ENCODE data around the gene PREX1. TPM values are rescaled to one million over a fixed set of nuclear protein-coding genes. Genes with fewer than 3 reads are reported as not detected.
"Not testable (repeated sequence)": the region's sequence is repeated elsewhere in the genome, so short reads cannot be mapped to it uniquely, and the experiment has no call there.

PREX1 gene
- polyA plus RNA-seq, 12 donors = 14.1 to 28.3 (median 19.9) TPM; not detected in 1

DNA sequence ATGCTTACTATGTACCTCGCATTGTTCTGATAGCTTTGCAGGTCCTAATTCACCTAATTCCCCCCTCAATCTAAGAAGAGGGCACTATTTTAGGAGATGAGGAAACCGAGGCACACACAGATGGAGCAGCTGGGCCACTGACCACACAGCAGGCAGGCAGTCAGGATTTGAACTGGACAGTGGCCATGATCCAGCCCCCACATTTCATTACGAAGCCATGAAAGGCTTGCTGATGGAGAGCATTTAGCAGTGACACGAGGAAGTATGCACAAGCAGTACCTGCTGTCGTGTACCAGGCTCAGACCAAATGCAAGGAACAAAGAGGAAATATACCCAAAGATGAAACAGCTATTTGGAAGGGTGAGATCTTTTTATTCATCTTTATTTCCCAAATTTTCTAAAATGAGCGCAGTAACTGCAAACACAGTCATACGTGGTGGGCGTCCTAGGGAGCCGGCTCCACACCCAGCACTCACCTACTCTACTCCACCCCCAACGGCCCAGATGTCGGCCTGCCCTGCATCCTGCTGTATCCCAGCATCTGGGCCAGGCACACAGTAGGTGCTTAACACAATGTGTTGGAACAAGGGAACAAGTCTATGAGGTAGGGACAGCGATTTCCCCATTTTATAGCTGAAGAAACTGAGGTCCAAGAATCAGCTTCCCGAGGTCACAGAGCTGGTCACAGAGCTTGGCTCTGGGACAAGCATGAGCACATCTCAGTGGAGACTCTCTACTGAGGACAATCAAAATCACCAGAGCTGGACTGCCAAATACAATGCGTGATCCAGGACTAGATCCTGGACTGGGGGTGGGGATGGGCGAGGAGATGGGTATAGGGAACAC is 15.0 kb downstream of the PREX1 start:
- no peak for DNase-seq

DNA sequence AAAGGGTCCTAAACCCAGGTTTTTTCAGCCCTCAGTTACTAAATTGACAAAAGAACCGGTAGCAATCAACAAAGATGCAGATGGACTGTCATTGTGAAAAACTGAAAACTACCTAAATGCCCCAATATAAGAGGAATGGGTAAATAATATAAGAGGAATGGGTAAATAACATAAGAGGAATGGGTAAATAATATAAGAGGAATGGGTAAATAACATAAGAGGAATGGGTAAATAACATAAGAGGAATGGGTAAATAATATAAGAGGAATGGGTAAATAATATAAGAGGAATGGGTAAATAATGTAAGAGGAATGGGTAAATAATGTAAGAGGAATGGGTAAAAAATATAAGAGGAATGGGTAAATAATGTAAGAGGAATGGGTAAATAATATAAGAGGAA is 15.7 kb downstream of the PREX1 start:
- not testable (repeated sequence) for DNase-seq

DNA sequence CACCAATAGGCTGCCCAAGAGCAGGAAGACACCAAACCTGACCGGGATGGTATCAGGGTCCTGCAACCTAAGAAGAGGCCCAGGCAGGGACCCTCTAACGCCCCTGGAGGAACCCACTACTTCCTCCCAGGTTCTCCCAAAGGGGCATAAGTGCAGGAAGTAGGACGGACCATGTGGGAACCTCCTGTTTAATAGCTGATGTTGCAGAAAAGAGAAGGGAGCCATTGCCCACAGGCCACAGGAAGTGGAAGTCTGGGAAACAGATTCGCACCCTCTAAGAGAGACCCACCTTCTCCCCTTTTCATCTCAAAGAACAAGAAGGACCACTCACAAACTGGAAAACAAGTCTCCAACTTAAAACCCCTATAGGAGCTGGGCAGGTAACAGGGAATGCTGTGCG is 18.1 kb downstream of the PREX1 start:
- DNase-seq = no peak

DNA sequence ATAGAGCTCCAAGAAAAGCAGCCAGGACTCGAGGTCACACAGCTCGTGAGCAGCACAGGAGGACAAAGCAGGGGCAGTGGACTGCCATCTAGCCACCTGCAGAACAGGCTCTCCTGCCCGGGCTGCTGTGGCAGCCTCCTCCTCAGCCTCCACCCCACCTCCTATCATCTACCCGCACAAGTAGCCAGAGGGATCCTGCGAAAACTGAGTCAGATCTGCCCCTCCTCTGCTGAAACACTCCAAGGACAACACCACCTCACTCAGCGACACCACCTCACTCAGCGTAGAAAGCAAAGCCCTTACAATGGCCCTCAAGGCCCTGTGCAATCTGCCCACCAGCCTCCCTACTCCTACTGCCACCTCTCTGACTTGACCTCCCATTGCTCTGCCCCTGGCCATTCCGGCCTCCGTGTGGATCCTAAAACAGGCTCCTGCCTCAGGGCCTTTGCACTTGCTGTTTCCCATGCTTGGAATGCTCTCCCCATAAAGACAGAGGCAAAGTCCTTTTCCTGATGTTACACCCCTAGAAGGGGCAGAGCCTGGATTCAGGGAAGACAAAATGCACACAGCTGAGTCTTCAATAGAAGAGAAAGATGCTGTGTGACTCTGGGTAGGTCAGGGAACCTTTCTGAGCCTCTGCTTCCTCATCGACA is 19.3 kb downstream of the PREX1 start:
- DNase-seq = no peak

DNA sequence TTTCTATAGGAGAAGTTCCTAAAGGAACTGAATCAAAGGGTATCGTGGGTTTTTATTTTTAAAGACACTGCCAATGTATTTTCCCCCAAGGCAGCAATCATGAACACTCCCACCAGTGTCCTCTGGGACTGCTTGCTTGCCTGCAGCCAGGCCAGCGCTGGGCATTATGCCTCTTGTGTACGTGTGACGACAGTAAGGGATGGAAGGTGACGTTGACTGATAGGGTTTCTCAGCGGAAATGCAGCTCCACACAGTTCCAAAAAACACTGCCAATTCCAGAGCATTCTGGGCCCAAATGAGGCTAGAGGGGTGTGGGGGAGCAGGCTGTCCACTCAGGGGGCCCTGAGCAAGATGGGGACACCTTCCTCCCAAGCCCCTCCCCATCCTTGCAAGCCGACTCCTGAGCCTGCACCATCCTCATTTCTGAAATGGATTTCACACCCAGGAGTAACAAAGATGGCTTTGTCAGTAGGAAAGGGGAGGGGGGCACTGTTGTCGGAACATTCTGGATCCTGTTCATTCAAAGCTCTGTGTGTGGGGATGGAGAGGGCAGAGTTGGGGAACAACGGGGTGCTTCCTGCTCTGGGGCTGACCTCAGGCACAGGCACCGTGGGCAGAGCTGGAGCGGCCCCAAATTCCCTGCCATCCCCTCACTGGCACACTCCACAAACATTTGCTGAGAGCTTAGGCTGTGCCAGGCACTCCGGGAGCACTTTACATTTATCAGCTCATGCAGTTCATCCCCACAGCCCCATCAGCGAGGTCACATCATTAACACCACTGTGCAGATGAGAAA is 20.0 kb downstream of the PREX1 start:
- no peak for DNase-seq

DNA sequence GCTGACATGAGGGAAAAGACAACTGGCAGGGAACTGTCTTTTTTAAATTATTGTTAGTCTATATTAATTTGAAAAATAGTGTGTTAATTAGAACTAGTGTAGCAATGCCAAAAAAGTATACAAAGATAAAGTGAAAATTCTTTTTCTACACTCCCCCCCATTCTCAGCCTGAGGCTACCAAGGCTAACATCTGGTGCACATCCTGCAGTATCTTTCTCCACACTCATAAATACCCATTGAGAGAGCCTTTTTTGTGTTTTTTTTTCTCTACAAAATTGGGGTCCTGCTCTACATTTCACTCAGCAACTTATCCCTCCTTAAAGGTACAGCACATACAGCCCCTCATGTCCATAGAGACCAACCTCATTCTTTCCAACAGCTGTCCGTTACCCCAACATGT is 20.7 kb downstream of the PREX1 start:
- no peak for DNase-seq

DNA sequence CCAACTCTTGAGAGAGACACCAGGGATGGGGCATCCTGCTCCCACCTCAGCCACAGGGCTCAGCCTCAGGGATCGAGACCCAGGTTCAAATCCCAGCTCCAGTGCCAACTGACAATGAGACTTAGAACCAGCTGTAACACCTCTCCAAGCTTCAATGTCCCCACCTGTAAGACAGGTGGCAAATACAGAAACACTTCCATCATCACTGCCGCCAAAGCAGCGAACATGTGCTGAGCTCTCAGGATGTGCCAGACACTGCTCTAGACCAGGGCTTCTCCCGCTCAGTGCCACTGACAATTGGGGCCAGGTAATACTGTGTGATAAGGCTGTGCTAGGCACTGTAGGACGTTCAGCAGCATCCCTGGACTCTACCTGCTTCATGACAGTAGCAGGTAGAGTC is 22.1 kb downstream of the PREX1 start:
- no peak for DNase-seq

DNA sequence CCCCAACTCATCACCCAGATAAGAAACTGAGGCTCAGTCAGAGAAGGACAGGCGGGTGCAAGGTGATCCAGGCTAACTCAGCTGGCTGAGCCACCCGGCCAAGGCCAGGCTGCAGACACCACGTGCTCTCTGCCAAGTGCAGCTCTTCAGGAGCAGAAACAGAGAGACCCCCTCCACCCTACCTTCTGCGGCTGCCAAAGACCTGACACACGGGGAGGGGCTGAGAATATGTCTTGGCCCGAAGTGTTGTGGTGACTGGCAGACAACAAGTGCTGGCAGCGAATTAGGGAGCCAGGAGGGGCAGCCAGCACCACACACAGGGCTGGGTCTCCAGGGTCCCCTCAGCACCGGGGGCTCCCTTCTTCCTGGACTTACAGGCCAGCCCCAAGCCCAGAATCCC is 22.5 kb downstream of the PREX1 start:
- no peak for DNase-seq

DNA sequence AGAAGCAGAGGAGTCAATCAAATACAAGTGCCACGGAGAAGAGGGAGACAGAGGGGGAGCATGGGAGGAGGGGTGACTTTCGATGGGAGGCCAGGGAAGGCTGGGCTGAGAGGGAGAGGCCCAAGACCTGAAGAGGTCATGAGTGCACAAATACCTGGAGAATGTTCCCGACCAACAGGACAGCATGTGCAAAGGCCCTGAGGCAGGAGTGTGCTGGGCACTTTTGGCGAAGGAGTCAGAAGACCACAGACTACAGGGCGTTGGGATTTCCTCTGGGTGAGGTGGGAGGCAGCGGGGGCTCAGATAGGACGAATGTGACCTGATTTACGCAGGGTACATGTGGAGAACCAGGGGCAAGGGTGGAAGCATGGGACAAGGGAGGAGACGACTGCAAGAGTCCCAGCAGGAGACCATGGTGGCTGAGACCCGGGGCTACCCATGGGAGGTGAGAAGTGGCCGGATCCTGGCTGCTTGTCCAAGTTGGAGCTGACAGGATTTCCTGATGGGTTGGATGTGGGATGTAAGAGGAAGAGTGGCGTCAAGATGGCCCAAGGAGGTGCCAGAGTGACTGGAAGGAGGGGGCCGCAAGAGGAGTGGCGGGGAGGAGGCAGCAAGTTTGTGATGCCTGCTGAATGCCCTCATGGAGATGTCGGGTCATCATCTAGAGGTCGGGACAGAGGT is 23.4 kb downstream of the PREX1 start:
- DNase-seq = no peak

DNA sequence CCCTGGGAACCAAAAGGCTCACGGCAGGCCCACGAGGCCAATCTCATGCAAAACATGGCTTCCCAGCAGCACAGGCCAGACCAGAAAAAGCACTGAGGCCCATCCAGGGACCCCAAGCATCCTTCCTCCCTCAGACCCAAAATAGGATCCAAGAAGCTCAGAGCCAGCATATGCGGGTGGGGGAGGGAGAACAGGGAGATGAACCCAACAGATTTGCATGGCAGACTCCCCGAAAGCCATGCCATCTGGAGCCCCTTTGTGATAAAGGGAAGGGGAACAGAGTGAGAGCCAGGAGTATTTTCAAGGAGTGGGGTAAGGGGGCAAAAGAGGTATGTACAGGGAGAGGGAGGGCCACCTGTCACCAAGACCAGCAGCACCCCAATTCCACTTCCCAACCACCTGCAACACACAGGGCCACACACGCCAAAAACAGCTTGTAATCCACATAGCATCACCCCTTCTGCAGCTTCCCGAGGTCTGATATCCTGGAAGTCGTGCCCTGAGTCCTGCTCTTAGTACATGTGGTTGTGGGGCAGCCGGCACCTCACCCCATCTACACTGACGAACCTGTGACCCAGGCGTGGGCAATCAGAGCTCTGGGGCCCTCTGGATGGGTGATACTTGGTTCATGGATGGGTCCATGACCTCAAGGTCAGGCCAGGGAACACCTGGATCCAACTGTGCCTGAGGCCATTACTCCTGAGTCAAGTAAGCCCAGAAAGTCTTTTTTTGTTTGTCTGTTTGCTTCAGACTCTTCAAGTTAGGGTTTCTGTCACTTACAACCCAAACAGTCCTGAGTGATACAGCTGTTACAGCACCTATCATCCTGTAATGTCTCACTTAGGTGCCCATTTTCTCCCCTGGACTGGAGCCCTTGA is 24.4 kb downstream of the PREX1 start:
- no peak for DNase-seq

DNA sequence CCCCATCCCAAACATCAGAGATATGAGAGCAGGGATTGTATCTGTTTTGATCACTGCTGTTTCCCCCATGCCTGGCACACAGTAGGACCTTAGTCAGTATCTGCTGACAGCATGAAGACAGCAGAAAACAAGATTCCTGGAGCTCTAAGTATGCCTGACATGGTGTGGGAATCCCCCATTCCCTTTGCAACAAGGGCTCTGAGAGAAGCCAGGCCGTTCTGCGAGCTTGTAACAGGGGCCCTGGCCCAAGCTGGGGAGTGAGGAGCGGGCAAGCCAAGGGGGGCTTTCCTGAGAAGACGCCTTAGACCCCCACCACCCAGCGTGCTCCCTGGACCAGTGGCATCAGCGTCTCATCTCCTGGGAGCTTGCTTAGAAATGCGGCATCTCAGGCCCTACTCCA is 25.2 kb downstream of the PREX1 start:
- DNase-seq = no peak

DNA sequence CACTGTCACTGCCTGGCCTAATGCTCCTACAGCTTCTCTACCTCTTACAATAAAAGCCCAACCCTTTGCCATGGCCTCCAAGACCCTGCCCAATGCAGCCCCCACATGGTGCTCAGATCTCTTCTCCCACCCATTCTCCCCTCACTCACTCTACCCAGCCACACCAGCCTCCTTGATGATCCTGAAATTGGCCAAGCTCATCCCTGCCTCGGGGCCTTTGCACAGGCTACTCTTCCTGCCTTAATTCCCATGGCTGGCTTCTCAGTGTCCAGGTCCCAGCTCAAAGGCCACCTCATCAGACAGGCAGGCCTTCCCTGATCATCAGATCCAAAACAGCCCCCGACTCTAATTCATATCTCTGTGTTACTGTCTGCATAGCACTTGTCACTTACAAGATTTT is 25.6 kb downstream of the PREX1 start:
- DNase-seq = no peak

DNA sequence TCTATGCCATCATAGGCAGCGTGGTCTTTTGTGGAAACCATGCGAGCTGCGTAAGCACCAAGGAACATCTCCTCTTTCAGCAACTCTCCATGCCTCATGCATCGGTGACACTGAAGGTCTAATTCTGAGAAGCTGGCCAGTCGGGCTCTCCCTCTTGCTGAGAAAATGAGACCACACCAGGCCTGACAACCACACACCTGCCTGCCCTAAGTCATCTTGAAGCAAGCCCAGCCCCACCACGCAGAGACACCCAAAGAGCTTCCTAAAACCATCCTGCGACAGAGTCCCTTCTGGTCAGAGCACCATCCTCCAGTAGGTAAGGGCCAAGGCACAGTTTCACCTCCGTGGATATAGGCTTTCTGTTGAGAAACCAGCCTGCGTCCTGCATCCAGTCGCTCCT is 26.6 kb downstream of the PREX1 start:
- DNase-seq = no peak

DNA sequence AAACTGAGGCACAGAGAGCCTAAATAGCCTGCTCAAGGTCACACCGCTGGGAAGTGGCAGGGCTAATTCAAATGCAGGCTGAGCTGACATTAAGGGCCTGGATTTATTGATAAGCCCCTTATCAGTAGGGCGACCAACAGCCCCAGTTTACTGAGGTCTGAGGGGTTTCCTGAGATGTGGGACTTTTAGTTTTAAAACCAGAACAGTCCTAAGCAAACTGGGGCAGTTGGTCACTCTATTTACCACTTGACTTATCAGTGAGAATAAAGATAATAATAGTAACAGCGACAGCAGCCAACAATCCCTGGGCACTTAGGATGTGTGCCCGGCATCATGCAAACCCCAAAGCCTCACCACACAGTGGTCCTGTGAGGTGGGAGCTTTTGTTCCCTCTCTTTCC is 27.6 kb downstream of the PREX1 start:
- no peak for DNase-seq

DNA sequence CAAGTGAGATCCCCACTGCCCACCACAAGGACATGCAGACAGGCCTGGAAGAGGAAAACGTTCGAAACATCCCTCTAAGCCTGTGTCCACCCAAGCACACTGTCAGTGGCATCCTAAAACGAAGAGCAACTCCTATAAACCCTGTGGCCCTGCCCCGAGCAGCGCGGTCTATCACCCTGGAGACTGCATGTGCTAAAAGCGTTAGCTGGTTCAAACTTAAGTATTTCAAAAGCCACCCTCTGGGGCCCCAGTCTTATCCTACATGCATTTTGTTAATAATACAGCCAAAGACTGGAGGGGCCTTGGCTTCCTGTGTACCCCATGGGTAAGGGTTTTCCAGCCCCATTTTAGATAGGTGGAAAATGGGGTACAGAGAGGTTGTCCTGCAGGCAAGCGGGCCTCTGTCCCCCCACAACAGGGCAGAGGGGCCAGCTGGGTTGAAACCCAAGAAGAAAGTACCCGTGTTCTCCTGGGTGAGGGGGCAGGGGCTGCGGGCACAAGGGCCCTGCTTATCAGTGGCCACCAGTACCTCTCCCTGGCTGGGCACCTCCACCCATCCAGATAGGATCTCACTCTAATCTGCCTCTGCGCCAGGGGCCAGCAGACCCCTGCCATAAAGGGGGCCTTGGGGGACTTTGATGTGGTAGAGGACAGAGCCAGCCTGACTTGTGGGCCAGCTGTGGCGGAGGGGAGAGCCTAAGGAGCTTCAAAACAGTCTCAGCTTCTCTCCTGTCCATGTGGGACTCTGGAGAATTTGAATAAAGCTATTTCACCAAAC is 28.3 kb downstream of the PREX1 start:
- no peak for DNase-seq

DNA sequence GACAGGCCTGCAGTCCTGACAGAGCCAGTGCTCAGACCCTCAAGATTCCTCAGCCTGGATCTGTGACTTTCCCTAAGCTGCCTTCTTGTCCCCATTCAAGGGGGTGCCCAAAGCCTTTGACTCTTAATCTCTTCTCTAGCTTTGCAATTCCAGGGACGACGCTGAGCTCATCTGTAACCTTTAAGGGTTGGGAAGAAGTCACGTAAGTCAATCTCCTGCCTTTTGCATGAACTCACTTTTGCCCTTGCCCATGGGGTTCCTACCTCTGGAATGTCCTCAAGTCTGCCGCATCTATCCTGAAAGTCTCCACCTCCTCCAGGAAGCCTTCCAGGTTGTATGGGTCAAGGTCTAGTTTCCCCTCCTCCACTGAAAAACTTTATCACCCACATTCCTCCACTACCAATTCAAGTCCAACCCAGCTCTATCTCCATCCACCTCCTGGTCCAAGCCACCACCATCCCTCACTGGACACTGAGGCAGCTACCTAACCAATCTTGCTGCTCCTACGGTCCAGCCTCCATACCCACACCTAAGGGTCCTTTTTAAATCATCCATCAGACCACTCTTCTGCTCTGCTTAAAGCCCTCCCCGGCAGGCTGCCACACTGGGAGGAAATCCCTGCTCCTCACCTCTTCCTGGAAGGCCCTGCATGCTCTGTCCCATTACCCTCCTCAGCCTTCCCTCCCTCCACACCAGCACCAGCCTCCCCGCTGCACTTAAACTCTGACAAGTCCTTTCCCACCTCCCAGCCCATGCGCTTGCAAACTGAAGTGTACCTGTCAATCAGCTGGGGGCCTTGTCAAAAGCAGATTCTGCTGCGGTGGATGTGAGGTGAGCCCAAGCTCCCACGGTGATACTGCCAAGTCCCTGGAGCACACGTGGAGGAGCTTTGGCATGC is 29.7 kb downstream of the PREX1 start:
- DNase-seq = no peak

DNA sequence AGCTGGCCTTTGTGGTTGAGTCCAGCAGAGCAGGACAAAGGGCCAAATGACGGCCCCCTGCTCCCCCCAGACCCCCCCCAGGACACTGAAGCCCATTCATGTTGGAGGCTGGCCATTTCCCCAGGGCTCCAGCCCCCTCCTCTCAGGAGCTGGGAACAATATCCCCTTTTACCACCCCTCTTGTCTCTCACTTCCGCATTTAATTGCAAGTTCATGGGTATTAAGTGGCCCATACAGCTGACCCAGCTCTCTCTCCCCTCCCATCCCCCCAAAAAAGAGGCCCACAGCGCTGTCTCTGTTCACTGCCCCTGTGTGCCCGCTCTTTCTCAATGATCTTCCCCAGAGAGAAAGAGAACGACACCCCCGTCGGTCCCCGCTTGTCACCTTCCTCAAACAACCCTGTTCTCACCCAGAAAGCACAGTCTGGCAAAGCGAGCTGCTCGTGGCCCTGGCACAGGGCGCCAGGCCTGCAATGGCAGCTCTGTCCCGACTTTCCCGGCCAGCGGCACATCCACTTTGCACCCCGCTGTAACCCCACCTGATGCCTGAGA is 30.4 kb downstream of the PREX1 start:
- DNase-seq = no peak

DNA sequence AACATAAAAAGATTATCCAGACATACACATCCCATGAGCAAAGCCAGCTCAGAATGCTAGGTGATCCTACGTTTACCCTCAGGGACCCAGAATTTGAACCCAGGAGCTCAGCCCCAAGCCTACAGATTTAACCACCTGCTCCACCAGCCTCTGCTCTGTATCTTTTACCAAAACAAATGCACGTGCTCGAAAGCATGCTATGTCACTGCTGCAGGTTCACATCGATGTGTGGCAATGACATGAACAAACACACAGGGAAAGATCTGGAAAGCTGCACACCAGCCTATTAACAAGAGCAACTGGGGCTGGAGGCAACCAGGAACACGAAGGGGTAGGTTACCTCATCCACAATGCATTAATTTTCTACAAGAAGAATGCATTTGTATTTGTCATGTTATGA is 32.1 kb downstream of the PREX1 start:
- no peak for DNase-seq

Data from muscle of arm (tissue), 12 donors.